PC-9 (cell line): ENCODE results near the gene ITM2C. TPM values are rescaled to one million over a fixed set of nuclear protein-coding genes. Genes with fewer than 3 reads are reported as not detected.

ENCODE experiments used
- BruUV-seq: library from RNA; stranded (reverse); fragments of 400-500 nt; replicated peaks from 2 replicates; lab custom pipeline; 2021; lab: Mats Ljungman, UMichigan
- CTCF ChIA-PET: fragments of 300-600 bp; sonication (Branson Sonifier 250); formaldehyde crosslinking; loops from one replicate; lab custom pipeline; 2022; ENCODE audit warnings: antibody characterized with exemption; lab: Charles Lee
- POLR2A ChIA-PET: fragments of 300-600 bp; sonication (Branson Sonifier 250); formaldehyde crosslinking; loops from one replicate; lab custom pipeline; 2022; ENCODE audit warnings: antibody characterized with exemption; ENCODE audit not compliant: unreplicated experiment; lab: Charles Lee
- DNase-seq, 2 experiments: peaks; one replicate each; pipeline versions ENCODE4 v3.0.0 to v3.0.0-alpha.2; 2015 to 2022; ENCODE audit warnings: mixed read lengths in 1 of 2
- H2AFZ ChIP-seq: fragments of 200-600 bp; sonication (generic); 2 replicates; pipeline ENCODE4 v1.8.1; 2017; ENCODE audit warnings: antibody characterized with exemption
- H3F3A ChIP-seq: fragments of 200-600 bp; sonication (generic); 2 replicates; pipeline ENCODE4 v1.8.1; 2017; ENCODE audit warnings: antibody characterized with exemption, mild to moderate bottlenecking, low read depth; ENCODE audit not compliant: insufficient read depth
- H3K27ac ChIP-seq: fragments of 200-600 bp; sonication (generic); 2 replicates; pipeline ENCODE4 v1.6.1; 2016; ENCODE audit warnings: mixed run types
- H3K27me3 ChIP-seq: fragments of 200-600 bp; sonication (generic); 2 replicates; pipeline ENCODE4 v1.6.1; 2016; ENCODE audit warnings: low read depth, mixed run types; ENCODE audit not compliant: insufficient read depth
- H3K36me3 ChIP-seq: fragments of 200-600 bp; sonication (generic); 2 replicates; pipeline ENCODE4 v1.6.1; 2016; ENCODE audit warnings: low read depth, mixed run types
- H3K4me1 ChIP-seq: fragments of 200-600 bp; sonication (generic); replicated peaks from 2 replicates; pipeline ENCODE4 v1.6.1; 2016; ENCODE audit warnings: mixed run types; ENCODE audit not compliant: insufficient read depth
- H3K4me2 ChIP-seq: fragments of 200-600 bp; sonication (generic); 2 replicates; pipeline ENCODE4 v1.6.1; 2017; ENCODE audit warnings: mixed run types
- H3K4me3 ChIP-seq: fragments of 200-600 bp; sonication (generic); 2 replicates; pipeline ENCODE4 v1.6.1; 2016; ENCODE audit warnings: mixed run types
- H3K79me2 ChIP-seq: fragments of 200-600 bp; sonication (generic); 2 replicates; pipeline ENCODE4 v1.6.1; 2017; ENCODE audit warnings: low read depth, mixed run types
- H3K9me2 ChIP-seq: fragments of 200-600 bp; sonication (generic); 2 replicates; pipeline ENCODE4 v1.8.1; 2017; ENCODE audit warnings: mild to moderate bottlenecking; ENCODE audit not compliant: insufficient read depth
- H3K9me3 ChIP-seq: fragments of 200-600 bp; sonication (generic); 2 replicates; pipeline ENCODE4 v1.8.1; 2016; ENCODE audit warnings: low read depth; ENCODE audit not compliant: insufficient read depth
- H4K20me1 ChIP-seq: fragments of 200-600 bp; sonication (generic); 2 replicates; pipeline ENCODE4 v1.8.1; 2017; ENCODE audit not compliant: insufficient read depth
- EZH2 ChIP-seq: fragments of 200-600 bp; sonication (generic); IDR thresholded peaks from 2 replicates; pipeline ENCODE4 v1.8.0; 2017; ENCODE audit warnings: antibody characterized with exemption, low read depth
- intact Hi-C: fragments of 100-400 bp; cut with micrococcal nuclease; formaldehyde crosslinking; loops from one replicate; pipeline ENCODE4 v1.10.0; 2022; ENCODE audit not compliant: unreplicated experiment
- total RNA-seq: library from RNA; stranded (reverse); gene quantifications from 2 replicates; pipeline ENCODE4 v1.2.3, GENCODE V29; 2021
- TF ChIP-seq, protein P1 (sequence below): fragments of 200-600 bp; sonication (generic); conservative IDR thresholded peaks from 2 replicates; pipeline ENCODE4 v1.6.1; 2017; ENCODE audit warnings: mixed run types, antibody characterized with exemption, mild to moderate bottlenecking, moderate library complexity

ITM2C gene
- total RNA-seq, 1 experiment from 2014 or later = 76.0 TPM

DNA sequence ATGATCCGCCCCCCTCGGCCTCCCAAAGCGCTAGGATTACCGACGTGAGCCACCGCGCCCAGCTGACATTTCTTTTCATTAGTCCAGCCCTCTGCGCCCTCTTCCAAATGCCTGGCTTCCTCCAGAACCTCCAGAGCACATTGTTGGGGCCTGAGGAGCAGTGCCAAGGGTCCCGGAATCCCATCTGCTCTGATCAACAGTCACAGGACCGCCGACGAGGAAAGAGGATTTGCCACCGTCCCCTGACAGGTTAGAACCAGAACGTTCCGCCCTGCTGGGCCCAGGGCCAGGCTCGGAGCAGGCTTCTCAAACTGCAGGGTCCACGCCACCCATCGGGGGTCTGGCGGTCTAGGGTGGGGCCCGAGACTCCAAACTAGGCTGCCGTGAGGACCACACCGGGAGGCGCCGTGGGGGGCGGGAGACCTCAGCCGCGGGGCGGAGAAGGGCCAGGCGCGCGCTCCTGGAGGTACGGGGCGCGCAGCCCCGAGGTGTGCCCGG is 36.9 kb upstream of the ITM2C start:
- Histone ChIP-seq H3K27me3 (0 out of 2 replicates have a peak, but pooled peaks cover 3% of the 10 kb centered on the region), H3K4me3 (no peak overlapping the region), H3K79me2 (no peaks in the 10 kb centered on the region), H3K4me2 (no peak overlapping the region), H4K20me1 (no peaks in the 10 kb centered on the region), H3K9me2 (no peaks in the 10 kb centered on the region), H3K27ac (no peak overlapping the region), H3K9me3 (no peaks in the 10 kb centered on the region), H3K4me1 (no peaks in the 10 kb centered on the region), H3K36me3 (no peaks in the 10 kb centered on the region), H2AFZ (no peak overlapping the region), H3F3A (no peaks in the 10 kb centered on the region)
- no peak for DNase-seq
- ChIA-PET CTCF (no interaction called here), POLR2A (no interaction called here)
- TF ChIP-seq, protein P1, sequence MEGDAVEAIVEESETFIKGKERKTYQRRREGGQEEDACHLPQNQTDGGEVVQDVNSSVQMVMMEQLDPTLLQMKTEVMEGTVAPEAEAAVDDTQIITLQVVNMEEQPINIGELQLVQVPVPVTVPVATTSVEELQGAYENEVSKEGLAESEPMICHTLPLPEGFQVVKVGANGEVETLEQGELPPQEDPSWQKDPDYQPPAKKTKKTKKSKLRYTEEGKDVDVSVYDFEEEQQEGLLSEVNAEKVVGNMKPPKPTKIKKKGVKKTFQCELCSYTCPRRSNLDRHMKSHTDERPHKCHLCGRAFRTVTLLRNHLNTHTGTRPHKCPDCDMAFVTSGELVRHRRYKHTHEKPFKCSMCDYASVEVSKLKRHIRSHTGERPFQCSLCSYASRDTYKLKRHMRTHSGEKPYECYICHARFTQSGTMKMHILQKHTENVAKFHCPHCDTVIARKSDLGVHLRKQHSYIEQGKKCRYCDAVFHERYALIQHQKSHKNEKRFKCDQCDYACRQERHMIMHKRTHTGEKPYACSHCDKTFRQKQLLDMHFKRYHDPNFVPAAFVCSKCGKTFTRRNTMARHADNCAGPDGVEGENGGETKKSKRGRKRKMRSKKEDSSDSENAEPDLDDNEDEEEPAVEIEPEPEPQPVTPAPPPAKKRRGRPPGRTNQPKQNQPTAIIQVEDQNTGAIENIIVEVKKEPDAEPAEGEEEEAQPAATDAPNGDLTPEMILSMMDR = no peak
- TF ChIP-seq EZH2 = no peak
- intact Hi-C loops = loop anchor here (10.0 kb wide), 2 partner anchors 397 to 627 kb away; no protein-coding TSS in a partner anchor
- no TSS peak for BruUV-seq

DNA sequence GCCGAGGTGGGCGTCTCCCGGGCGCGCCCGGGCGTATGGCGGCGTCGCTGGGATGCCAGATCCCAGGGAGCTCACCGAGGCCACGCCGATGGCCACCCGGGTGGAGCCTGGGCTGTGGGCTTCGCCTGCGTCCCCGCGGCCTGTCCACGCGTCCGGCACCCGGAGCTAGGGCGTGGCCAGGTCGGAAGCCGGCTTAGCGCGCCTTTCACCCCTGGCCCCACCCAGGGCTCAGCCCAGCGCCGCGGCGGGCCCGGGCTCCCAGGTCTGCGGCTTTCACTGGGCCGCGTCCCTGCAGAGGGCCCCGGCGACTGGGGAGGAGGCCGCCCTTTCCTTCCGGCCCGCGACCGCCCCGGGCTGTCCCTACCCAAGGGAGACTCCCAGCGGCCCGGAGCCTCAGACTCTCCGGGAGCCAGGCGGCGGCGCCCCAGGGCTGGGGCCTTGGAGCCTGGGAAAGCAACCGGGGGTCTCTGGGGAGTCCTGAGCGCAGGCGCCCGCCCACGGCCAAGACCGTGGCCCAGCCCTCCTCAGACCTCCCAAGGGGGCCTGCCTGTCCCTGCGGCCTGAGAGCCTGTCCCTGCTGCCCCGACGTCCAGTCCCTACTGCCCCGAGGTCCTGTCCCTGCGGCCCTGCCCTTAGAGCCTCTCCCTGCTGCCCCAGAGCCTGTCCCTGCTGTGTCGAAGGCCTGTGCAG is 36.3 kb upstream of the ITM2C start:
- ChIA-PET POLR2A (no interaction called here), CTCF (no interaction called here)
- no peaks in the 10 kb centered on the region for H3F3A ChIP-seq
- H3K27me3 ChIP-seq = 0 out of 2 replicates have a peak, but pooled peaks cover 3% of the 10 kb centered on the region
- no peaks in the 10 kb centered on the region for H3K36me3 ChIP-seq
- H3K9me2 ChIP-seq = no peaks in the 10 kb centered on the region
- no TSS peak for BruUV-seq
- H3K79me2 ChIP-seq = no peaks in the 10 kb centered on the region
- no peak overlapping the region for H3K27ac ChIP-seq
- H3K9me3 ChIP-seq = no peaks in the 10 kb centered on the region
- DNase-seq = no peak
- no peaks in the 10 kb centered on the region for H3K4me1 ChIP-seq
- TF ChIP-seq EZH2 = no peak
- TF ChIP-seq, protein P1 = no peak
- no peaks in the 10 kb centered on the region for H4K20me1 ChIP-seq
- no peak overlapping the region for H2AFZ ChIP-seq
- intact Hi-C loops = loop anchor here (10.0 kb wide), 2 partner anchors 396 to 626 kb away; no protein-coding TSS in a partner anchor
- no peak overlapping the region for H3K4me3 ChIP-seq
- no peak overlapping the region for H3K4me2 ChIP-seq

DNA sequence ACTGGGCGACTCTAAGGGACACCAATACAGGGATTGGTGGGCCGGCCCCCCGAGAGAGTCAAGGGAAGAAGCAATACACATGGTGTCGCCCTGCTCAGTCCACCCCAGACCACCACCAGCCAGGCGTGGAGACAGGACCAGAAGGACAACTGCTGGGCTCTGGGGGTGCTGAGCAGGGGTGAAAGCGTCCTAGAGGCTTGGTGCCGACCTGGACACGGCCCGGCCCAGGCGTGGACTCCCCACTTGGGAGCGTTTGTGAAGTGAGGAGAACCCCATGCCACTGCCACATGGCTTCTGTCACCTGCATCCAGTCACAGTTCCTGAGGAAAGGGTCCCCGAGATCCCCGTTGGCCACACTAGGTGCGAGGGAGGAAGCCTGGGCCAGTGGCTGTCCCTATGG is 35.4 kb upstream of the ITM2C start:
- Histone ChIP-seq H3K9me3 (no peaks in the 10 kb centered on the region), H3K27me3 (0 out of 2 replicates have a peak, but pooled peaks cover 3% of the 10 kb centered on the region), H3F3A (no peaks in the 10 kb centered on the region), H3K9me2 (no peaks in the 10 kb centered on the region), H2AFZ (no peak overlapping the region), H3K27ac (no peak overlapping the region), H3K36me3 (no peaks in the 10 kb centered on the region), H3K4me2 (no peak overlapping the region), H4K20me1 (no peaks in the 10 kb centered on the region), H3K4me1 (no peaks in the 10 kb centered on the region), H3K79me2 (no peaks in the 10 kb centered on the region), H3K4me3 (no peak overlapping the region)
- intact Hi-C loops = loop anchor here (10.0 kb wide), 2 partner anchors 396 to 626 kb away; no protein-coding TSS in a partner anchor
- ChIA-PET CTCF (no interaction called here), POLR2A (no interaction called here)
- no TSS peak for BruUV-seq
- DNase-seq = no peak
- no peak for TF ChIP-seq EZH2
- TF ChIP-seq, protein P1 = no peak
